GM18858 (cell line): ENCODE measurements around the gene ITGAL.
"Not testable (repeated sequence)": the region's sequence is repeated elsewhere in the genome, so short reads cannot be mapped to it uniquely, and the experiment has no call there.

Source experiments
- ATAC-seq: cut with Tn5 transposase; IDR thresholded peaks from one replicate; pipeline ENCODE4 v1.9.1; 2021; ENCODE audit not compliant: unreplicated experiment

The ITGAL gene

GRCh38 chr16:30491744-30492308 lies 19.3 kb downstream of the ITGAL start:
- no peak for ATAC-seq

- ATAC-seq: no peak
Measured at GRCh38 chr16:30493941-30494488, 21.5 kb downstream of the ITGAL start.

- no peak for ATAC-seq
Measured at GRCh38 chr16:30494709-30495108, 22.2 kb downstream of the ITGAL start.

- ATAC-seq: no peak
Measured at GRCh38 chr16:30499284-30499683, 26.7 kb downstream of the ITGAL start.

GRCh38 chr16:30503403-30504296 lies 31.1 kb downstream of the ITGAL start:
- no peak for ATAC-seq

GRCh38 chr16:30509081-30509765 lies 36.7 kb downstream of the ITGAL start:
- ATAC-seq: no peak

GRCh38 chr16:30510376-30510938 lies 37.9 kb downstream of the ITGAL start:
- no peak for ATAC-seq

GRCh38 chr16:30511509-30511908 lies 39.0 kb downstream of the ITGAL start:
- ATAC-seq: no peak

GRCh38 chr16:30515275-30515674 lies 42.7 kb downstream of the ITGAL start:
- ATAC-seq: no peak

- ATAC-seq: no peak
Measured at GRCh38 chr16:30518552-30518951, 46.0 kb downstream of the ITGAL start.

GRCh38 chr16:30519120-30520049 lies 46.8 kb downstream of the ITGAL start:
- no peak for ATAC-seq

- ATAC-seq: no peak
Measured at GRCh38 chr16:30521476-30521872, 48.9 kb downstream of the ITGAL start.

- no peak for ATAC-seq
Measured at GRCh38 chr16:30521873-30522641, 49.5 kb downstream of the ITGAL start.

GRCh38 chr16:30522702-30523463 lies 50.3 kb downstream of the ITGAL start:
- not testable (repeated sequence) for ATAC-seq

- no peak for ATAC-seq
Measured at GRCh38 chr16:30523768-30524574, 51.4 kb downstream of the ITGAL start.

GRCh38 chr16:30524575-30525568 lies 52.3 kb downstream of the ITGAL start:
- no peak for ATAC-seq

- ATAC-seq: no peak
Measured at GRCh38 chr16:30525844-30526136, 53.2 kb downstream of the ITGAL start.
